Measurements from ENCODE around the gene CLVS2.

- TF ChIP-seq POLR2AphosphoS5 (IDR thresholded peaks at IDR 0.05; ENCODE audit: low read depth, low read length) (no peak), POLR2A (IDR thresholded peaks at IDR 0.05; ENCODE audit: low read depth, low read length) (no peak)
Observed at GRCh38 chr6:123000244-123000770, 4.3 kb downstream of the CLVS2 start.
